LNCAP (cell line): ENCODE data around the gene NXPH4.

Source experiments
- CTCF ChIP-seq: fragments of 450-650 bp; IDR thresholded peaks from 2 replicates; pipeline ENCODE4 v1.5.1; 2017; ENCODE audit warnings: mild to moderate bottlenecking

The NXPH4 gene

GRCh38 chr12:57205186-57205585, 11.4 kb upstream of the NXPH4 start:
- no peak for TF ChIP-seq CTCF

- TF ChIP-seq CTCF: no peak
These were observed 10.7 kb upstream of the NXPH4 start for GRCh38 chr12:57205931-57206330.

GRCh38 chr12:57207731-57208630, 8.6 kb upstream of the NXPH4 start:
- no peak for TF ChIP-seq CTCF

GRCh38 chr12:57208631-57209282, 7.8 kb upstream of the NXPH4 start:
- TF ChIP-seq CTCF: no peak

DNA sequence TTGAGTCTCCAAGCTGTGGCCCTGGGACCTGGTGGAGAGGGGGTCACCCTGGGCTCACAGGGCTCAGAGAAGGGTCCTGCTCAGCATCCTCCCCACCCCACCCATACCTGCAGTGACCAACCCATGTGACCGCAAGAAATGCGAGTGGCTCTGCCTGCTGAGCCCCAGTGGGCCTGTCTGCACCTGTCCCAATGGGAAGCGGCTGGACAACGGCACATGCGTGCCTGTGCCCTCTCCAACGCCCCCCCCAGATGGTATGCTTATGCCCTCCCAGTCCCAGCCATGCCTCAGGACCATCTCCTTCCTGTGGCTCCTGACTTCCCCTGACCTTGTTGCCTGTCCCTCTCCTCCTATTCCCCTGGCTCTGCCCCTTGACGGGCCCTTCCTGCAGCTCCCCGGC, 6.7 kb upstream of the NXPH4 start:
- TF ChIP-seq CTCF: no peak

- no peak for TF ChIP-seq CTCF
These were observed 6.1 kb upstream of the NXPH4 start for GRCh38 chr12:57210461-57210860.

DNA sequence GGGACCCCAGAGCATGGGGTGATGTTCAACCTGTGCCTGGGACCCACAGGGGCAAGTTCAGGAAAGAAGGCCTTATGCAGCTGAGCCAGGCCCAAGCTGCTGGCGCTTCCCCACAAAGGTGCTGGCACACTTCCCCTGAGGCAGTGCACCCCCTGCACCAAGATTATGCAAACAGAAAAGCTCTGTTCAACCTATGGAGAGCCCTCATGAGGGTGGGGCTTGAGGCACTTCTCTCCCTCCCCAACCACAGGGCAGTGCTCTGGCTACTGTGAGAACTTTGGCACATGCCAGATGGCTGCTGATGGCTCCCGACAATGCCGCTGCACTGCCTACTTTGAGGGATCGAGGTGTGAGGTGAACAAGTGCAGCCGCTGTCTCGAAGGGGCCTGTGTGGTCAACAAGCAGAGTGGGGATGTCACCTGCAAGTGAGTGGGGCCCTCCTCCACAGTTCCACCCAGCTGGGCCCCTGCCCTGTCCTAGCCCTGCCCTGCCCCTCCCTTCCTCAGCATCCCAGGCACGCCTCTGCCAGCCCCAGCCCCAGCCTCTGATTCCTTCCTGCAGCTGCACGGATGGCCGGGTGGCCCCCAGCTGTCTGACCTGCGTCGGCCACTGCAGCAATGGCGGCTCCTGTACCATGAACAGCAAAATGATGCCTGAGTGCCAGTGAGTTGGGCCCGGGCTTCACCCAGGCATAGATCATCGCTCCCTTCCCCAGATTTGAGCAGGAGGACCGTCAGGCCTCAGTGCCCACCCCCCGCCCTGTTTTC, 5.5 kb upstream of the NXPH4 start:
- TF ChIP-seq CTCF: no peak
